Measurements from ENCODE around the gene ME3. TPM values are rescaled to one million over a fixed set of nuclear protein-coding genes. Genes with fewer than 3 reads are reported as not detected.

Gene ME3
- total RNA-seq, 1 experiment from 2014 or later: 0.30 TPM

GRCh38 chr11:86589856-86590589 lies 82.4 kb downstream of the ME3 start:
- Histone ChIP-seq H3K36me3 (ENCODE audit: control insufficient read depth in 1 of 2, insufficient read depth in 2 of 2, low read length in 2 of 2) (no peaks in the 10 kb centered on the region), H3K4me2 (ENCODE audit: low read length) (no peak overlapping the region), H3K27me3 (ENCODE audit: insufficient read depth, low read length) (no peaks in the 10 kb centered on the region), H3K79me2 (ENCODE audit: insufficient read depth, low read length) (no peaks in the 10 kb centered on the region), H3K4me1 (ENCODE audit: control insufficient read depth in 1 of 2, insufficient read depth in 2 of 2, low read length in 2 of 2) (peaks cover 12 to 38% of the 10 kb centered on the region in 2 experiments), H4K20me1 (ENCODE audit: insufficient read depth) (no peaks in the 10 kb centered on the region), H3K4me3 (replicated peaks in 1 of 2; ENCODE audit: low read depth in 1 of 2, low read length in 2 of 2) (no peak overlapping the region), H3K9me2 (ENCODE audit: insufficient read depth) (no peaks in the 10 kb centered on the region), H3K9me3 (ENCODE audit: control insufficient read depth in 1 of 2, insufficient read depth in 1 of 2, low read depth in 1 of 2, low read length in 2 of 2) (no peaks in the 10 kb centered on the region), H3K27ac (ENCODE audit: low read depth, low read length) (no peak overlapping the region), H3K9ac (ENCODE audit: low read length) (no peak overlapping the region), H2AFZ (ENCODE audit: low read depth, low read length, poor library complexity, severe bottlenecking) (no peak overlapping the region)
- TF ChIP-seq SRF (IDR thresholded peaks at IDR 0.05; ENCODE audit: low read depth): no peak
- TF ChIP-seq CBX3 (IDR thresholded peaks at IDR 0.05; ENCODE audit: low read depth): no peak
- TF ChIP-seq YY1 (IDR thresholded peaks at IDR 0.05; ENCODE audit: extremely low read depth, insufficient replicate concordance, low read depth, low read length): no peak
- no peak for TF ChIP-seq POLR2AphosphoS5 (IDR thresholded peaks at IDR 0.05; ENCODE audit: low read depth, low read length)
- TF ChIP-seq SIN3A (IDR thresholded peaks at IDR 0.05; ENCODE audit: low read depth): no peak
- no peak for TF ChIP-seq TCF7L2 (IDR thresholded peaks at IDR 0.05; ENCODE audit: borderline replicate concordance, extremely low read depth, insufficient read depth, insufficient read length)
- no peak for ATAC-seq
- no peak for DNase-seq (ENCODE audit: low read depth, low spot score)
- CTCF ChIA-PET: interaction anchor here (1.1 kb wide), 2 partner anchors 18 kb away, joined by 3 read pairs; no protein-coding TSS in a partner anchor
- no TSS peak for BruUV-seq (replicated peaks)
- POLR2A ChIA-PET: no interaction called here
- intact Hi-C loops (cut with micrococcal nuclease): no loop called here
- RAD21 ChIA-PET (ENCODE audit: low non-redundant PET in 1 of 2, low total read pairs in 2 of 2, uncharacterized antibody in 2 of 2, unreplicated experiment in 2 of 2): no interaction called here

- CTCF ChIA-PET: interaction anchor here (1.1 kb wide), 1 partner anchor 17 kb away, joined by 3 read pairs; no protein-coding TSS in a partner anchor
Measured at GRCh38 chr11:86589204-86589603, 83.2 kb downstream of the ME3 start.

More at GRCh38 chr11:86589204-86589603, 83.2 kb downstream of the ME3 start:
- TF ChIP-seq JUND (IDR thresholded peaks at IDR 0.05) (no peak), ATF3 (IDR thresholded peaks at IDR 0.05) (no peak), CEBPB (IDR thresholded peaks at IDR 0.05; ENCODE audit: low read depth) (no peak), SP1 (IDR thresholded peaks at IDR 0.05; ENCODE audit: low read depth) (no peak), RAD21 (IDR thresholded peaks at IDR 0.05; ENCODE audit: low read depth) (no peak), ZBTB33 (IDR thresholded peaks at IDR 0.05; ENCODE audit: extremely low read depth, insufficient replicate concordance, low read length) (no peak), ZFX (IDR thresholded peaks at IDR 0.05) (no peak)
- no peak for ATAC-seq
- no peaks in the 10 kb centered on the region for H3K9me3 ChIP-seq (ENCODE audit: control insufficient read depth in 1 of 2, insufficient read depth in 1 of 2, low read depth in 1 of 2, low read length in 2 of 2)
- H3K36me3 ChIP-seq (ENCODE audit: control insufficient read depth in 1 of 2, insufficient read depth in 2 of 2, low read length in 2 of 2): no peaks in the 10 kb centered on the region
- H2AFZ ChIP-seq (ENCODE audit: low read depth, low read length, poor library complexity, severe bottlenecking): no peak overlapping the region
- ChIA-PET RAD21 (ENCODE audit: low non-redundant PET in 1 of 2, low total read pairs in 2 of 2, uncharacterized antibody in 2 of 2, unreplicated experiment in 2 of 2) (no interaction called here), POLR2A (no interaction called here)
- H3K27me3 ChIP-seq (ENCODE audit: insufficient read depth, low read length): no peaks in the 10 kb centered on the region
- no peak overlapping the region for H3K9ac ChIP-seq (ENCODE audit: low read length)
- H3K4me3 ChIP-seq (replicated peaks in 1 of 2; ENCODE audit: low read depth in 1 of 2, low read length in 2 of 2): no peak overlapping the region
- H3K4me1 ChIP-seq (ENCODE audit: control insufficient read depth in 1 of 2, insufficient read depth in 2 of 2, low read length in 2 of 2): peaks cover 12 to 31% of the 10 kb centered on the region in 2 experiments
- intact Hi-C loops (cut with micrococcal nuclease): no loop called here
- no peak overlapping the region for H3K4me2 ChIP-seq (ENCODE audit: low read length)
- H3K9me2 ChIP-seq (ENCODE audit: insufficient read depth): no peaks in the 10 kb centered on the region
- no peaks in the 10 kb centered on the region for H4K20me1 ChIP-seq (ENCODE audit: insufficient read depth)
- DNase-seq (ENCODE audit: low read depth, low spot score): no peak
- H3K27ac ChIP-seq (ENCODE audit: low read depth, low read length): no peak overlapping the region
- H3K79me2 ChIP-seq (ENCODE audit: insufficient read depth, low read length): no peaks in the 10 kb centered on the region
- BruUV-seq (replicated peaks): no TSS peak

Measured in HCT116 (cell line).